ENCODE measurements around the gene TENT4A. TPM values are rescaled to one million over a fixed set of nuclear protein-coding genes. Genes with fewer than 3 reads are reported as not detected.

The TENT4A gene
- total RNA-seq, 1 experiment from 2014 or later, result 29.6 TPM

DNA sequence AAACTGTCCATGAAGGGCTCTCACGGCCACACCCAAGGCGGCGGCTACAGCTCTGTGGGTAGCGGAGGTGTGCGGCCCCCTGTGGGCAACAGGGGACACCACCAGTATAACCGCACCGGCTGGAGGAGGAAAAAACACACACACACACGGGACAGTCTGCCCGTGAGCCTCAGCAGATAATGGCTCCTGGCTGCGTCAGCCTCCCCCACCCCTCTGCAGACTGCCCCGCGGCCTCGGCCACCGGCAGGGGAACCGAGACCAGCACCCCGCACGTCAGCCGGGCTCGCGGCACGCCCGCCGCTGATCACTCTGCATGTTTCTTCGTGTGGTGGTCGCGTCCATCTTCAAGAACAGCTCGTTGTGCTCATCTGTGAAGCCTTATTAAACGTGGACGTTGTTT, 41.5 kb downstream of the TENT4A start:
- no peaks in the 10 kb centered on the region; the same call in 1 of the 2 replicates for H3K4me1 ChIP-seq (ENCODE audit: control insufficient read depth, insufficient read depth, low read length)
- H3K27ac ChIP-seq (ENCODE audit: low read length), result no peak overlapping the region
- POLR2A ChIA-PET, result no interaction called here
- H3K27me3 ChIP-seq (ENCODE audit: control insufficient read depth, insufficient read depth, low read length), result no peaks in the 10 kb centered on the region
- DNase-seq (ENCODE audit: low read depth, low spot score) (no peak), ATAC-seq (no peak)
- peaks cover 22% of the 10 kb centered on the region for H3K36me3 ChIP-seq (ENCODE audit: control insufficient read depth, insufficient read depth, low read length)
- CTCF ChIA-PET, result no interaction called here
- H3K9me3 ChIP-seq (ENCODE audit: control insufficient read depth, insufficient read depth, low read depth, low read length), result no peaks in the 10 kb centered on the region
- in situ Hi-C loops (cut with HindIII; ENCODE audit: low pct_unique_long_range_greater_than_20kb, low sequenced_read_pairs), result no loop called here
- intact Hi-C loops (cut with micrococcal nuclease; ENCODE audit: unreplicated experiment), result no loop called here
- no peak overlapping the region for H3K4me3 ChIP-seq (ENCODE audit: low read depth in 2 of 2, low read length in 2 of 2)
- no TSS peak for BruUV-seq (replicated peaks)
- TF ChIP-seq TCF7L2 (IDR thresholded peaks at IDR 0.05; ENCODE audit: low read depth, low read length) (no peak), SIN3A (IDR thresholded peaks at IDR 0.05; ENCODE audit: borderline replicate concordance, insufficient read depth, low read depth, low read length) (no peak), POLR2AphosphoS5 (IDR thresholded peaks at IDR 0.05; ENCODE audit: low read depth, low read length) (no peak)
- TF ChIP-seq, protein P1, sequence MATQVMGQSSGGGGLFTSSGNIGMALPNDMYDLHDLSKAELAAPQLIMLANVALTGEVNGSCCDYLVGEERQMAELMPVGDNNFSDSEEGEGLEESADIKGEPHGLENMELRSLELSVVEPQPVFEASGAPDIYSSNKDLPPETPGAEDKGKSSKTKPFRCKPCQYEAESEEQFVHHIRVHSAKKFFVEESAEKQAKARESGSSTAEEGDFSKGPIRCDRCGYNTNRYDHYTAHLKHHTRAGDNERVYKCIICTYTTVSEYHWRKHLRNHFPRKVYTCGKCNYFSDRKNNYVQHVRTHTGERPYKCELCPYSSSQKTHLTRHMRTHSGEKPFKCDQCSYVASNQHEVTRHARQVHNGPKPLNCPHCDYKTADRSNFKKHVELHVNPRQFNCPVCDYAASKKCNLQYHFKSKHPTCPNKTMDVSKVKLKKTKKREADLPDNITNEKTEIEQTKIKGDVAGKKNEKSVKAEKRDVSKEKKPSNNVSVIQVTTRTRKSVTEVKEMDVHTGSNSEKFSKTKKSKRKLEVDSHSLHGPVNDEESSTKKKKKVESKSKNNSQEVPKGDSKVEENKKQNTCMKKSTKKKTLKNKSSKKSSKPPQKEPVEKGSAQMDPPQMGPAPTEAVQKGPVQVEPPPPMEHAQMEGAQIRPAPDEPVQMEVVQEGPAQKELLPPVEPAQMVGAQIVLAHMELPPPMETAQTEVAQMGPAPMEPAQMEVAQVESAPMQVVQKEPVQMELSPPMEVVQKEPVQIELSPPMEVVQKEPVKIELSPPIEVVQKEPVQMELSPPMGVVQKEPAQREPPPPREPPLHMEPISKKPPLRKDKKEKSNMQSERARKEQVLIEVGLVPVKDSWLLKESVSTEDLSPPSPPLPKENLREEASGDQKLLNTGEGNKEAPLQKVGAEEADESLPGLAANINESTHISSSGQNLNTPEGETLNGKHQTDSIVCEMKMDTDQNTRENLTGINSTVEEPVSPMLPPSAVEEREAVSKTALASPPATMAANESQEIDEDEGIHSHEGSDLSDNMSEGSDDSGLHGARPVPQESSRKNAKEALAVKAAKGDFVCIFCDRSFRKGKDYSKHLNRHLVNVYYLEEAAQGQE (IDR thresholded peaks at IDR 0.05; ENCODE audit: insufficient read depth in 1 of 2, low read depth in 2 of 2, low read length in 1 of 2), result no peak
- TF ChIP-seq, protein P2, sequence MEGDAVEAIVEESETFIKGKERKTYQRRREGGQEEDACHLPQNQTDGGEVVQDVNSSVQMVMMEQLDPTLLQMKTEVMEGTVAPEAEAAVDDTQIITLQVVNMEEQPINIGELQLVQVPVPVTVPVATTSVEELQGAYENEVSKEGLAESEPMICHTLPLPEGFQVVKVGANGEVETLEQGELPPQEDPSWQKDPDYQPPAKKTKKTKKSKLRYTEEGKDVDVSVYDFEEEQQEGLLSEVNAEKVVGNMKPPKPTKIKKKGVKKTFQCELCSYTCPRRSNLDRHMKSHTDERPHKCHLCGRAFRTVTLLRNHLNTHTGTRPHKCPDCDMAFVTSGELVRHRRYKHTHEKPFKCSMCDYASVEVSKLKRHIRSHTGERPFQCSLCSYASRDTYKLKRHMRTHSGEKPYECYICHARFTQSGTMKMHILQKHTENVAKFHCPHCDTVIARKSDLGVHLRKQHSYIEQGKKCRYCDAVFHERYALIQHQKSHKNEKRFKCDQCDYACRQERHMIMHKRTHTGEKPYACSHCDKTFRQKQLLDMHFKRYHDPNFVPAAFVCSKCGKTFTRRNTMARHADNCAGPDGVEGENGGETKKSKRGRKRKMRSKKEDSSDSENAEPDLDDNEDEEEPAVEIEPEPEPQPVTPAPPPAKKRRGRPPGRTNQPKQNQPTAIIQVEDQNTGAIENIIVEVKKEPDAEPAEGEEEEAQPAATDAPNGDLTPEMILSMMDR (IDR thresholded peaks at IDR 0.05), result no peak

DNA sequence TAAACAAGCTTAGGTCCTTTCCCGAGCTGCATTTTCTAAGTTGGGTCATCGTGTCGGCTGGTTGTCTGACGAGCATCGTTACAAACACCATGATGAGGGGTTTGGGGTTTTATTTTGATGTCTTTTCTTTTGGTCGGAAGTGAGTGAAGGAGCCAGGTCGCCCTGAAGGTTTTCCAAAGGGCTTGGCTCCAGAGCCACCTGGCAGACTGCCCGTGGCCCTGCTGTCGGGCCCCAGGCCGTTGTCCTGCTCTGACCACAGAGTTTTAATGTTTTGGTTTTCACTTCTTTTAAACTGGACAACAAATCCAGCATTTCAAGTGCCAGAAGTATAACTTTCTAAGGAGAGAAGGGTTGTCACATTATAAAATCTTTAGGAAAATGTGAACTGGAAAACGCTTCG, 42.3 kb downstream of the TENT4A start:
- BruUV-seq (replicated peaks), result no TSS peak
- CTCF ChIA-PET, result no interaction called here

More for the DNA sequence above, 42.3 kb downstream of the TENT4A start:
- in situ Hi-C loops (cut with HindIII; ENCODE audit: low pct_unique_long_range_greater_than_20kb, low sequenced_read_pairs) (no loop called here), intact Hi-C loops (cut with micrococcal nuclease; ENCODE audit: unreplicated experiment) (no loop called here)
- peaks cover 22% of the 10 kb centered on the region for H3K36me3 ChIP-seq (ENCODE audit: control insufficient read depth, insufficient read depth, low read length)
- POLR2A ChIA-PET, result no interaction called here
- no peaks in the 10 kb centered on the region; the same call in 1 of the 2 replicates for H3K4me1 ChIP-seq (ENCODE audit: control insufficient read depth, insufficient read depth, low read length)
- H3K27ac ChIP-seq (ENCODE audit: low read length), result no peak overlapping the region
- H3K9me3 ChIP-seq (ENCODE audit: control insufficient read depth, insufficient read depth, low read depth, low read length), result no peaks in the 10 kb centered on the region
- ATAC-seq (no peak), DNase-seq (ENCODE audit: low read depth, low spot score) (no peak)
- no peaks in the 10 kb centered on the region for H3K27me3 ChIP-seq (ENCODE audit: control insufficient read depth, insufficient read depth, low read length)
- TF ChIP-seq TCF7L2 (IDR thresholded peaks at IDR 0.05; ENCODE audit: low read depth, low read length) (no peak), POLR2AphosphoS5 (IDR thresholded peaks at IDR 0.05; ENCODE audit: low read depth, low read length) (no peak), SIN3A (IDR thresholded peaks at IDR 0.05; ENCODE audit: borderline replicate concordance, insufficient read depth, low read depth, low read length) (no peak)
- TF ChIP-seq, protein P1 (IDR thresholded peaks at IDR 0.05; ENCODE audit: insufficient read depth in 1 of 2, low read depth in 2 of 2, low read length in 1 of 2), result no peak
- TF ChIP-seq, protein P2 (IDR thresholded peaks at IDR 0.05), result no peak
- H3K4me3 ChIP-seq (ENCODE audit: low read depth in 2 of 2, low read length in 2 of 2), result no peak overlapping the region
